ENCODE data around the gene ADAMTSL1.

DNA sequence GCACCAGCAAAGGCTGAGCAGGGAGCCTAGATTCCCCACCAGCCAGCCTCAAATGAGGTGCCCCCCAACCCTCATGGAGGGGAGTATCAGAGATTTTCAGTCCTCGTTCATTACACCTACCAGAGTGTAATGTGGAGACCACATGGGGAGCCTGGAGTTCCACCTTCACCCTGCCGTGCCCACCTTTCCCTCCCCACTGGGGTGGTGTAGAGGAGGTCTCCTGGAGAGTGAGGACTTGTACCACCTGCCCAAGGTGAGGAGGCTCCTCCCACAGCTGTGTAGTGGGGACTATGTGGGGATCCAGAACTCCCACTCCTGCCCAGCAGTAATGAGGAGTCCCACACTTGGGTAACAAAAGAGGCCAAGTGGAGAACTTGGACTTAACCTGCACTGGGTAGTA lies 337.2 kb downstream of the ADAMTSL1 start:
- TF ChIP-seq, protein P1, sequence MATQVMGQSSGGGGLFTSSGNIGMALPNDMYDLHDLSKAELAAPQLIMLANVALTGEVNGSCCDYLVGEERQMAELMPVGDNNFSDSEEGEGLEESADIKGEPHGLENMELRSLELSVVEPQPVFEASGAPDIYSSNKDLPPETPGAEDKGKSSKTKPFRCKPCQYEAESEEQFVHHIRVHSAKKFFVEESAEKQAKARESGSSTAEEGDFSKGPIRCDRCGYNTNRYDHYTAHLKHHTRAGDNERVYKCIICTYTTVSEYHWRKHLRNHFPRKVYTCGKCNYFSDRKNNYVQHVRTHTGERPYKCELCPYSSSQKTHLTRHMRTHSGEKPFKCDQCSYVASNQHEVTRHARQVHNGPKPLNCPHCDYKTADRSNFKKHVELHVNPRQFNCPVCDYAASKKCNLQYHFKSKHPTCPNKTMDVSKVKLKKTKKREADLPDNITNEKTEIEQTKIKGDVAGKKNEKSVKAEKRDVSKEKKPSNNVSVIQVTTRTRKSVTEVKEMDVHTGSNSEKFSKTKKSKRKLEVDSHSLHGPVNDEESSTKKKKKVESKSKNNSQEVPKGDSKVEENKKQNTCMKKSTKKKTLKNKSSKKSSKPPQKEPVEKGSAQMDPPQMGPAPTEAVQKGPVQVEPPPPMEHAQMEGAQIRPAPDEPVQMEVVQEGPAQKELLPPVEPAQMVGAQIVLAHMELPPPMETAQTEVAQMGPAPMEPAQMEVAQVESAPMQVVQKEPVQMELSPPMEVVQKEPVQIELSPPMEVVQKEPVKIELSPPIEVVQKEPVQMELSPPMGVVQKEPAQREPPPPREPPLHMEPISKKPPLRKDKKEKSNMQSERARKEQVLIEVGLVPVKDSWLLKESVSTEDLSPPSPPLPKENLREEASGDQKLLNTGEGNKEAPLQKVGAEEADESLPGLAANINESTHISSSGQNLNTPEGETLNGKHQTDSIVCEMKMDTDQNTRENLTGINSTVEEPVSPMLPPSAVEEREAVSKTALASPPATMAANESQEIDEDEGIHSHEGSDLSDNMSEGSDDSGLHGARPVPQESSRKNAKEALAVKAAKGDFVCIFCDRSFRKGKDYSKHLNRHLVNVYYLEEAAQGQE (IDR thresholded peaks at IDR 0.05): no peak
- TF ChIP-seq MYC (IDR thresholded peaks at IDR 0.05; ENCODE audit: borderline replicate concordance, low read length) (no peak), KDM5A (IDR thresholded peaks at IDR 0.05) (no peak), FOXS1 (CRISPR knock-in tag; IDR thresholded peaks at IDR 0.05) (no peak), RFX5 (IDR thresholded peaks at IDR 0.05) (no peak), POLR2A (IDR thresholded peaks at IDR 0.05; ENCODE audit: low read length) (no peak)
- TF ChIP-seq, protein P2, sequence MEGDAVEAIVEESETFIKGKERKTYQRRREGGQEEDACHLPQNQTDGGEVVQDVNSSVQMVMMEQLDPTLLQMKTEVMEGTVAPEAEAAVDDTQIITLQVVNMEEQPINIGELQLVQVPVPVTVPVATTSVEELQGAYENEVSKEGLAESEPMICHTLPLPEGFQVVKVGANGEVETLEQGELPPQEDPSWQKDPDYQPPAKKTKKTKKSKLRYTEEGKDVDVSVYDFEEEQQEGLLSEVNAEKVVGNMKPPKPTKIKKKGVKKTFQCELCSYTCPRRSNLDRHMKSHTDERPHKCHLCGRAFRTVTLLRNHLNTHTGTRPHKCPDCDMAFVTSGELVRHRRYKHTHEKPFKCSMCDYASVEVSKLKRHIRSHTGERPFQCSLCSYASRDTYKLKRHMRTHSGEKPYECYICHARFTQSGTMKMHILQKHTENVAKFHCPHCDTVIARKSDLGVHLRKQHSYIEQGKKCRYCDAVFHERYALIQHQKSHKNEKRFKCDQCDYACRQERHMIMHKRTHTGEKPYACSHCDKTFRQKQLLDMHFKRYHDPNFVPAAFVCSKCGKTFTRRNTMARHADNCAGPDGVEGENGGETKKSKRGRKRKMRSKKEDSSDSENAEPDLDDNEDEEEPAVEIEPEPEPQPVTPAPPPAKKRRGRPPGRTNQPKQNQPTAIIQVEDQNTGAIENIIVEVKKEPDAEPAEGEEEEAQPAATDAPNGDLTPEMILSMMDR (IDR thresholded peaks at IDR 0.05): no peak
- TF ChIP-seq, protein P3, sequence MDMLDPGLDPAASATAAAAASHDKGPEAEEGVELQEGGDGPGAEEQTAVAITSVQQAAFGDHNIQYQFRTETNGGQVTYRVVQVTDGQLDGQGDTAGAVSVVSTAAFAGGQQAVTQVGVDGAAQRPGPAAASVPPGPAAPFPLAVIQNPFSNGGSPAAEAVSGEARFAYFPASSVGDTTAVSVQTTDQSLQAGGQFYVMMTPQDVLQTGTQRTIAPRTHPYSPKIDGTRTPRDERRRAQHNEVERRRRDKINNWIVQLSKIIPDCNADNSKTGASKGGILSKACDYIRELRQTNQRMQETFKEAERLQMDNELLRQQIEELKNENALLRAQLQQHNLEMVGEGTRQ (IDR thresholded peaks at IDR 0.05): no peak
